ENCODE measurements around the gene NPIPB4.
"Not testable (repeated sequence)": the region's sequence is repeated elsewhere in the genome, so short reads cannot be mapped to it uniquely, and the experiment has no call there.

- TF ChIP-seq, protein P1, sequence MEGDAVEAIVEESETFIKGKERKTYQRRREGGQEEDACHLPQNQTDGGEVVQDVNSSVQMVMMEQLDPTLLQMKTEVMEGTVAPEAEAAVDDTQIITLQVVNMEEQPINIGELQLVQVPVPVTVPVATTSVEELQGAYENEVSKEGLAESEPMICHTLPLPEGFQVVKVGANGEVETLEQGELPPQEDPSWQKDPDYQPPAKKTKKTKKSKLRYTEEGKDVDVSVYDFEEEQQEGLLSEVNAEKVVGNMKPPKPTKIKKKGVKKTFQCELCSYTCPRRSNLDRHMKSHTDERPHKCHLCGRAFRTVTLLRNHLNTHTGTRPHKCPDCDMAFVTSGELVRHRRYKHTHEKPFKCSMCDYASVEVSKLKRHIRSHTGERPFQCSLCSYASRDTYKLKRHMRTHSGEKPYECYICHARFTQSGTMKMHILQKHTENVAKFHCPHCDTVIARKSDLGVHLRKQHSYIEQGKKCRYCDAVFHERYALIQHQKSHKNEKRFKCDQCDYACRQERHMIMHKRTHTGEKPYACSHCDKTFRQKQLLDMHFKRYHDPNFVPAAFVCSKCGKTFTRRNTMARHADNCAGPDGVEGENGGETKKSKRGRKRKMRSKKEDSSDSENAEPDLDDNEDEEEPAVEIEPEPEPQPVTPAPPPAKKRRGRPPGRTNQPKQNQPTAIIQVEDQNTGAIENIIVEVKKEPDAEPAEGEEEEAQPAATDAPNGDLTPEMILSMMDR (IDR thresholded peaks at IDR 0.05) = not testable (repeated sequence)
- not testable (repeated sequence) for TF ChIP-seq POLR2A (IDR thresholded peaks at IDR 0.05)
These were observed 23.3 kb downstream of the NPIPB4 start for GRCh38 chr16:21834211-21834610.
